SK-N-SH (cell line): ENCODE data around the gene MAPK9. TPM values are rescaled to one million over a fixed set of nuclear protein-coding genes. Genes with fewer than 3 reads are reported as not detected.

Experiments
- CTCF ChIA-PET: fragments of 300-600, 350-600 bp; formaldehyde crosslinking; extraction: SDS; loops from one replicate; lab custom pipeline; 2021; lab: Yijun Ruan, JAX
- POLR2A ChIA-PET: fragments of 350-600 bp; sonication (Branson Sonifier 250); formaldehyde crosslinking; extraction: SDS; loops from one replicate; lab custom pipeline; 2020; ENCODE audit warnings: antibody characterized with exemption, inconsistent platforms; lab: Yijun Ruan, JAX
- DNase-seq: peaks from one replicate; pipeline ENCODE4 v3.0.0; 2012
- H2AFZ ChIP-seq: fragments of 200-600 bp; sonication (generic); 2 replicates; pipeline ENCODE4 v1.8.1; 2016; ENCODE audit warnings: antibody characterized with exemption, mild to moderate bottlenecking, low read depth
- H3F3A ChIP-seq: fragments of 200-600 bp; sonication (generic); replicated peaks from 2 replicates; pipeline ENCODE3; 2016; ENCODE audit warnings: antibody characterized with exemption, mild to moderate bottlenecking; ENCODE audit not compliant: insufficient read depth
- H3K27ac ChIP-seq, 2 experiments: fragments of 200-500 bp in 1 of 2; fragments of 200-600 bp in 1 of 2; sonication (Bioruptor generic) in 1 of 2; sonication (generic), shearing (Covaris generic) in 1 of 2; 2 replicates each; pipeline versions ENCODE4 v1.5.1 to v1.6.1; 2014 to 2016; ENCODE audit warnings: low read depth in 2 of 2, inconsistent platforms in 1 of 2, low read length in 1 of 2, mild to moderate bottlenecking in 1 of 2, mixed read lengths in 1 of 2
- H3K27me3 ChIP-seq: fragments of 200-600 bp; sonication (generic), shearing (Covaris generic); 2 replicates; pipeline ENCODE4 v1.6.1; 2016; ENCODE audit warnings: mixed run types; ENCODE audit not compliant: insufficient read depth
- H3K36me3 ChIP-seq, 2 experiments: fragments of 200-500 bp in 1 of 2; fragments of 200-600 bp in 1 of 2; sonication (Bioruptor generic) in 1 of 2; sonication (generic) in 1 of 2; replicated peaks in 1 of 2; 2 replicates each; pipeline versions ENCODE3 to v1.5.1; 2014 to 2016; ENCODE audit warnings: low read length in 1 of 2, mild to moderate bottlenecking in 1 of 2; ENCODE audit not compliant: insufficient read depth in 2 of 2, control insufficient read depth in 1 of 2
- H3K4me1 ChIP-seq, 2 experiments: fragments of 200-500 bp in 1 of 2; fragments of 200-600 bp in 1 of 2; sonication (Bioruptor generic) in 1 of 2; sonication (generic), shearing (Covaris generic) in 1 of 2; 2 replicates each; pipeline versions ENCODE4 v1.5.1 to v1.6.1; 2014 to 2016; ENCODE audit warnings: low read depth in 1 of 2, low read length in 1 of 2, mixed run types in 1 of 2; ENCODE audit not compliant: insufficient read depth in 2 of 2, control insufficient read depth in 1 of 2
- H3K4me2 ChIP-seq: fragments of 200-600 bp; sonication (generic), shearing (Covaris generic); 2 replicates; pipeline ENCODE4 v1.6.1; 2017; ENCODE audit warnings: mixed run types
- H3K4me3 ChIP-seq, 2 experiments: fragments of 200-500 bp in 1 of 2; fragments of 200-600 bp in 1 of 2; sonication (Bioruptor generic) in 1 of 2; sonication (generic), shearing (Covaris generic) in 1 of 2; 2 replicates each; pipeline versions ENCODE4 v1.5.1 to v1.8.1; 2014 to 2016; ENCODE audit warnings: low read depth in 2 of 2, inconsistent platforms in 1 of 2, low read length in 1 of 2, mild to moderate bottlenecking in 1 of 2, mixed read lengths in 1 of 2, moderate library complexity in 1 of 2
- H3K79me2 ChIP-seq: fragments of 200-600 bp; sonication (generic); 2 replicates; pipeline ENCODE4 v1.8.1; 2017; ENCODE audit warnings: mild to moderate bottlenecking; ENCODE audit not compliant: insufficient read depth
- H3K9ac ChIP-seq: fragments of 200-600 bp; sonication (generic); 2 replicates; pipeline ENCODE4 v1.6.1; 2017; ENCODE audit warnings: mixed run types
- H3K9me2 ChIP-seq: fragments of 200-600 bp; sonication (generic); 2 replicates; pipeline ENCODE4 v1.6.1; 2017; ENCODE audit warnings: mixed run types
- H3K9me3 ChIP-seq: fragments of 200-600 bp; sonication (generic); 2 replicates; pipeline ENCODE4 v1.6.1; 2017; ENCODE audit warnings: mixed run types, mild to moderate bottlenecking, moderate library complexity
- H4K20me1 ChIP-seq: fragments of 200-600 bp; sonication (generic); 2 replicates; pipeline ENCODE4 v1.6.1; 2017; ENCODE audit warnings: mild to moderate bottlenecking, mixed run types; ENCODE audit not compliant: insufficient read depth
- CHD2 ChIP-seq: fragments of 150-350 bp; IDR thresholded peaks from 2 replicates; pipeline ENCODE4 v1.6.1; 2018; ENCODE audit warnings: low read length; ENCODE audit not compliant: partially characterized antibody
- EP300 ChIP-seq, 2 experiments: IDR thresholded peaks; 2 replicates each; pipeline versions ENCODE4 v1.4.0 to v1.6.1; 2012; ENCODE audit warnings: borderline replicate concordance in 1 of 2, low read depth in 1 of 2, low read length in 1 of 2
- EZH2phosphoT487 ChIP-seq: fragments of 200-600 bp; sonication (generic); IDR thresholded peaks from 2 replicates; pipeline ENCODE4 v1.6.1; 2017; ENCODE audit warnings: low read depth, mixed run types, mild to moderate bottlenecking, antibody characterized with exemption, moderate library complexity, borderline replicate concordance
- FOSL2 ChIP-seq: IDR thresholded peaks from 2 replicates; pipeline ENCODE4 v1.4.0; 2012; ENCODE audit warnings: low read depth, mild to moderate bottlenecking, moderate library complexity, borderline replicate concordance
- FOXJ3 ChIP-seq: sonication (generic); formaldehyde crosslinking; IDR thresholded peaks from 2 replicates; pipeline ENCODE4 v1.5.1; 2020; ENCODE audit warnings: mild to moderate bottlenecking, missing genetic modification reagents
- FOXM1 ChIP-seq: IDR thresholded peaks from 2 replicates; pipeline ENCODE4 v1.4.0; 2012; ENCODE audit warnings: low read depth, mild to moderate bottlenecking
- GATA2 ChIP-seq: sonication (generic); formaldehyde crosslinking; IDR thresholded peaks from 2 replicates; pipeline ENCODE4 v1.5.0; 2020; ENCODE audit warnings: mild to moderate bottlenecking, missing genetic modification reagents
- IRF3 ChIP-seq: fragments of 150-350 bp; IDR thresholded peaks from 2 replicates; pipeline ENCODE4 v1.6.1; 2016; ENCODE audit warnings: mild to moderate bottlenecking, low read depth, low read length
- MEF2A ChIP-seq: IDR thresholded peaks from 2 replicates; pipeline ENCODE4 v1.4.0; 2012; ENCODE audit warnings: low read depth, borderline replicate concordance
- PBX3 ChIP-seq: IDR thresholded peaks from 2 replicates; pipeline ENCODE4; 2012
- POLR2AphosphoS5 ChIP-seq: IDR thresholded peaks from 2 replicates; pipeline ENCODE4 v1.6.1; 2012; ENCODE audit warnings: low read depth, low read length
- RCOR1 ChIP-seq: fragments of 150-350 bp; IDR thresholded peaks from 2 replicates; pipeline ENCODE4 v1.6.1; 2017; ENCODE audit warnings: antibody characterized with exemption, low read length
- RFX5 ChIP-seq: IDR thresholded peaks from 2 replicates; pipeline ENCODE4 v1.6.1; 2012; ENCODE audit warnings: mild to moderate bottlenecking, improper control_type of control experiment, low read length
- SIN3A ChIP-seq: IDR thresholded peaks from 2 replicates; pipeline ENCODE4 v1.6.1; 2012; ENCODE audit warnings: low read depth, mild to moderate bottlenecking, low read length, moderate library complexity, borderline replicate concordance
- SMC3 ChIP-seq: IDR thresholded peaks from 2 replicates; pipeline ENCODE4 v1.6.1; 2012; ENCODE audit warnings: low read depth, low read length, improper control_type of control experiment
- TAF1 ChIP-seq: IDR thresholded peaks from 2 replicates; pipeline ENCODE4 v1.6.1; 2012; ENCODE audit warnings: low read depth, mild to moderate bottlenecking, low read length, moderate library complexity, borderline replicate concordance
- TCF12 ChIP-seq: IDR thresholded peaks from 2 replicates; pipeline ENCODE4 v1.4.0; 2012
- TEAD4 ChIP-seq: IDR thresholded peaks from 2 replicates; pipeline ENCODE4 v1.4.0; 2012; ENCODE audit warnings: mild to moderate bottlenecking, borderline replicate concordance; ENCODE audit not compliant: insufficient read depth
- USF1 ChIP-seq: IDR thresholded peaks from 2 replicates; pipeline ENCODE4 v1.4.0; 2012; ENCODE audit warnings: low read depth, borderline replicate concordance
- YY1 ChIP-seq: IDR thresholded peaks from 2 replicates; pipeline ENCODE4 v1.4.0; 2012; ENCODE audit warnings: low read depth, mild to moderate bottlenecking
- WGBS: methylation state at CpG from one replicate; pipeline ENCODE4 v1.1.6; 2017; ENCODE audit warnings: low lambda C conversion rate; 5-methylcytosine and 5-hydroxymethylcytosine counted together
- polyA plus RNA-seq, 3 experiments: library from polyadenylated mRNA; depleted of rRNA; stranded (reverse); fragments of >200 nt; gene quantifications; 2 replicates each; pipeline ENCODE4 v1.2.3, GENCODE V29; 2012
- TF ChIP-seq, protein P1 (sequence below): IDR thresholded peaks from 2 replicates; pipeline ENCODE4 v1.4.0; 2012; ENCODE audit warnings: low read depth
- TF ChIP-seq, protein P2 (sequence below): fragments of 150-350 bp; IDR thresholded peaks from 2 replicates; pipeline ENCODE4 v1.6.1; 2017; ENCODE audit warnings: antibody characterized with exemption, low read length, low read depth, borderline replicate concordance

The MAPK9 gene
- polyA plus RNA-seq, 1 of the 3 experiments (the other 2 are of a cell fraction), result 23.9 TPM

DNA sequence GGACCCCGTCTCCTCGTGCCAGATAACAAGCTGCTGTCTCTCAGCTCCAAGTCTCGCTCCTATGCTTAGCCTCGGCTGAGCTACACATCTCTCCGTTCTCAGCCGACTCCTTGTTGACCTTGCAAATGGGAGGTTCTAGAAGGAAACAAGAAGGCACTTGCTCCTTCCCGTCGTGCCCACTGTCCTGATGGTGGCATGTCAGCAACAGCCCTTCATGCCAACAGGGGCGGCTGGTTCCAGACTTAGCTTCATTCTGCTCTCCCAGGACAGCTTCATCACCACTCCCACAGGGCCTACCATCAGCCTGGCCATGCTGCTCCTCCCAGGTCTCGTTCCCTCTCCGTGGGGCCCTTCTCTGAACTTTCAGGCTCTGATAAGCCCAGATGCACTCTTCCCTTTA, 69.8 kb downstream of the MAPK9 start:
- no peaks in the 10 kb centered on the region for H4K20me1 ChIP-seq
- no peak overlapping the region for H3K4me2 ChIP-seq
- H3K27me3 ChIP-seq, result no peaks in the 10 kb centered on the region
- H3K4me1 ChIP-seq, result no peaks in the 10 kb centered on the region
- WGBS, result 84% methylated on average over 11 of the region's 11 CpGs
- no peak overlapping the region for H3K9ac ChIP-seq
- no peaks in the 10 kb centered on the region for H3K9me3 ChIP-seq
- H3F3A ChIP-seq, result no peaks in the 10 kb centered on the region
- no peaks in the 10 kb centered on the region for H3K9me2 ChIP-seq
- no peaks in the 10 kb centered on the region for H3K79me2 ChIP-seq
- ChIA-PET POLR2A (no interaction called here), CTCF (interaction anchor here (1.2 kb wide), 1 partner anchor 9 kb away, joined by 3 read pairs; no protein-coding TSS in a partner anchor)
- H2AFZ ChIP-seq, result no peak overlapping the region
- TF ChIP-seq FOXM1 (no peak), SIN3A (no peak), POLR2AphosphoS5 (no peak), IRF3 (no peak), USF1 (no peak), CHD2 (no peak), YY1 (no peak), GATA2 (CRISPR knock-in tag) (no peak)
- TF ChIP-seq, protein P1, sequence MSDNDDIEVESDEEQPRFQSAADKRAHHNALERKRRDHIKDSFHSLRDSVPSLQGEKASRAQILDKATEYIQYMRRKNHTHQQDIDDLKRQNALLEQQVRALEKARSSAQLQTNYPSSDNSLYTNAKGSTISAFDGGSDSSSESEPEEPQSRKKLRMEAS, result no peak
- no peaks in the 10 kb centered on the region for H3K36me3 ChIP-seq
- no peak overlapping the region for H3K4me3 ChIP-seq
- DNase-seq, result no peak
- H3K27ac ChIP-seq, result no peak overlapping the region

GRCh38 chr5:180217797-180218196, 74.1 kb downstream of the MAPK9 start:
- peaks cover 0 to 5% of the 10 kb centered on the region in 2 experiments; a peak in 1 of 4 replicates for H3K4me1 ChIP-seq
- H3K9me3 ChIP-seq, result no peaks in the 10 kb centered on the region
- no peak for DNase-seq
- CTCF ChIA-PET, result no interaction called here
- POLR2A ChIA-PET, result no interaction called here
- 49% methylated on average over 5 of the region's 5 CpGs for WGBS
- no peak overlapping the region for H3K27ac ChIP-seq
- no peak overlapping the region for H3K9ac ChIP-seq
- no peaks in the 10 kb centered on the region for H3K9me2 ChIP-seq
- no peak overlapping the region for H2AFZ ChIP-seq
- H3K27me3 ChIP-seq, result no peaks in the 10 kb centered on the region
- no peaks in the 10 kb centered on the region for H3K79me2 ChIP-seq
- H3K4me3 ChIP-seq, result no peak overlapping the region
- H4K20me1 ChIP-seq, result no peaks in the 10 kb centered on the region
- no peaks in the 10 kb centered on the region for H3F3A ChIP-seq
- no peak for TF ChIP-seq IRF3
- no peak for TF ChIP-seq EP300 (IDR thresholded peaks at IDR 0.05; ENCODE audit: borderline replicate concordance in 1 of 2, low read depth in 1 of 2, low read length in 1 of 2)
- TF ChIP-seq, protein P1, result no peak
- TF ChIP-seq RFX5, result no peak
- TF ChIP-seq, protein P2, sequence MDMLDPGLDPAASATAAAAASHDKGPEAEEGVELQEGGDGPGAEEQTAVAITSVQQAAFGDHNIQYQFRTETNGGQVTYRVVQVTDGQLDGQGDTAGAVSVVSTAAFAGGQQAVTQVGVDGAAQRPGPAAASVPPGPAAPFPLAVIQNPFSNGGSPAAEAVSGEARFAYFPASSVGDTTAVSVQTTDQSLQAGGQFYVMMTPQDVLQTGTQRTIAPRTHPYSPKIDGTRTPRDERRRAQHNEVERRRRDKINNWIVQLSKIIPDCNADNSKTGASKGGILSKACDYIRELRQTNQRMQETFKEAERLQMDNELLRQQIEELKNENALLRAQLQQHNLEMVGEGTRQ, result no peak
- TF ChIP-seq FOXJ3, result no peak
- no peak for TF ChIP-seq GATA2 (CRISPR knock-in tag)
- no peak for TF ChIP-seq TAF1
- TF ChIP-seq CHD2, result no peak
- no peak for TF ChIP-seq TCF12
- TF ChIP-seq FOSL2, result no peak
- no peak for TF ChIP-seq SMC3
- no peak for TF ChIP-seq MEF2A
- TF ChIP-seq RCOR1, result no peak
- no peak for TF ChIP-seq PBX3
- TF ChIP-seq TEAD4, result no peak
- no peak for TF ChIP-seq EZH2phosphoT487
- no peaks in the 10 kb centered on the region for H3K36me3 ChIP-seq
- H3K4me2 ChIP-seq, result no peak overlapping the region
